Stimulated activated CD8-positive, alpha-beta memory T cell treated with anti-CD3 and anti-CD28 coated beads, Interleukin-15, amount 100 ng/mL, for 48 hours (primary cell): Measurements from ENCODE around the gene ITPR1.

ENCODE experiments used
- DNase-seq, 2 donors: peaks; one replicate each; pipeline ENCODE4 v3.0.0-alpha.2; 2020; ENCODE audit warnings: low read depth in 2 of 2

Gene ITPR1

DNA sequence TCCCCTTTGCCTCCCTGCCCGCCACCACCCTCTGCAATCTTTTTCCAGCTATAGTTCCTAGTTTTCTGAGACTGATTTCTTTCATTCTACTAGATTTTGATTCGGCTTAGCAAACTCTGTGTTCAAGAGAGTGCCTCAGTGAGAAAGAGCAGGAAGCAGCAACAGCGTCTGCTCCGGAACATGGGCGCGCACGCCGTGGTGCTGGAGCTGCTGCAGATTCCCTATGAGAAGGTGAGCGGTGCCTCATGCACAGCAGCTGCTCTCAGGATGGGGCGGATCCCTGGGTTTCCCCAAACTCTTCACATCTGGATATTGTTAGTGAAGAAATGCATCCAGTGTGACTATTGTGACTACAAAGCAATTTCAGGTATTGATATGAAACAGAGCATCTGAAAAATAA, 191.8 kb downstream of the ITPR1 start:
- no peak for DNase-seq

DNA sequence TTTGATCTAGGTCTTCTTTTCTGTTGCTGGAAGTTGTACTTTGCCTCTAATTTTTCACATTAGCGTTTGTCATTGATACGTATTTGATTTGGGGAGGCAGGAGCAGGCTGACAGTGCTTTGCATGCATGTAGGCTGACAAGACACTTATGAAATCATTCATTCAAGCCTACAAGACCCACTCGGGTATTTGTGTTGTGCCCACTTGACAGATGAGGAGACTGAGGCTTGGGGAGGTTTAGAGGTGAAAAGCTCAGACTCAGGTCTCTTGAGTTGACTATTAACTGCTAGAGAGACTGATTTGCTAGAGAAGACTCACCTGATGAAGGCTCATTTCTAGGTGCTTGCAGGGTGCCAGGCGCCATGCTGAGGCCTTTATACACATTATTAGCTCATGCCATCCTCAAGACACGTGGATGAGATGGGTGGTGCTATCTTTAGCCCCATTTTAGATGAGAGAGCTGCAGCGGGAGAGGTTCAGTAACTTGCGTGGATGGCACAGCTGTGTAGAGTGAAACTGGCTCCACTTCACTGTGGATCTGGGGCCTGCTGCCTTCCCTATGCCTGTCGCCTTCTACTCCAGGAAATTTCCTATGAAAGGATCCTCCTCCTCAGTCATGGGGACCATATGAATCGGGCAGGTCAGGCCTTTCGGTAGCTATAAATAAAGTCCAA, 192.7 kb downstream of the ITPR1 start:
- no peak for DNase-seq

DNA sequence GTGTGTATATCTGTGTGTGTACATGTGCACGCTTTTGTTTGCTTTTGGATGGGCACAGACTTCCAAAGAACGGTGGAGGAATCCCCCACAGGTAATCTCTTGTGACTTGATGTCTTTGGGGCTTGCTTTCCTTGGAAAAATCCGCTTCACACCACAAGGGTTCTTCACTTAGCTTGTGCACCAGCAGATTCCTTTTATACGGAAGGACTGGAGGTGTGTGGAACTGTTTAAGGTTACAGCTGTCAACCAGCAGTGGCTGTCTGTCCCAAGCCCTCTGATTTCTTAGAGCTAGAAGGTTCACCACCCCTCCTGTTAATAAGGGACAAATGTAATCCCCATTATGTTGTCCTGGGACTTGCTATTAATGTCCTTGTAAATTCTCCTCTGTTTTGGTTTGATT, 193.5 kb downstream of the ITPR1 start:
- DNase-seq = no peak

DNA sequence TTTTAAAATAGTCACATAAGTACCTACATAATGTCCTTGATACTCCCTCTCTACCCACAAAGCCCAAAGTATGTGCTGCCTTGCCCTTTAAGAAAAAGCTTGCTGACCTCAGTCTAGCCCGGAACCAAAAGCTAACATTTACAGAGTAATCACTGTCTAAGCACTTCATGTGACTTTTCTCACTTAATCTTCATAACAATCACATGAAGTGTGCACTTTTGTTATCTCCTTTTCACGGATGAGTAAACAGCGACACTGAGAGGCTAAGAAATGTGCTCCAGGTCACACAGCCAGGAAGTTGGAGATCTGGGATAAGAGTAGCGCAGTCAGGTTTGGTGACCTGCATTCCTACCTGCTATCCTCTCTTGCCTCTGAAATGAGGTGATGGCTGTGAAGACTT, 194.0 kb downstream of the ITPR1 start:
- no peak for DNase-seq

DNA sequence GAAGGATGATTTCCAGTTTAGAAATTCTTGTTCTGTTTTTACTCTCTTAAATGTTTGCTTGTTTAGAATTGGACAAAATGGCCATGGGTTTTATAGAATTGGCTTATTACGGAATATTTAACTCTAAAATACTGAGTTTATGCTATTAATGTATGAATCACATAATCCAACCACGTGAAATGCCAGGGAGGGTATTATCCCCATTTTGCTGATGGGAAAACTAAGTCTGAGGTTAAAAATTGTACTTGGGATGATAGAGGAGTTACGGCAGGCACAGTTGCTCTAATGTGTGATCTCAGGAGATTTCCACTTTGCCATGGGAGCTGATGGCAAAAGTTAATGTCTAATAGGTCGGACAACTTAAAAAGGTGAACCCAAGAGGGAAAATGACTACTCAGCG, 194.4 kb downstream of the ITPR1 start:
- no peak for DNase-seq

DNA sequence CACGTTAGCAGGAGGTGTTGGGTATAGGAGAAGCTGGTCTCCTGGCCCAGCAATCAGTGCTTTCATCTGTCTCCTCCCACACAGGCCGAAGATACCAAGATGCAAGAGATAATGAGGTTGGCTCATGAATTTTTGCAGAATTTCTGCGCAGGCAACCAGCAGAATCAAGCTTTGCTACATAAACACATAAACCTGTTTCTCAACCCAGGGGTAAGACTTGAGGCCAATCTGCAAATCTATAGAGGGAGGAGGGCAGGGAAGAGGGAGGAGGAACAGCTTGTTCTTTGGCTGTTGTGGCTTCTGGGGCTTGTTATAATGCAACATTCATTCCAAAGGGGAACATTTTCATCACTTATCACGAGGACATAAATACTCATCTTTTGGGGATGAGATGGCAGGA, 195.3 kb downstream of the ITPR1 start:
- no peak for DNase-seq

DNA sequence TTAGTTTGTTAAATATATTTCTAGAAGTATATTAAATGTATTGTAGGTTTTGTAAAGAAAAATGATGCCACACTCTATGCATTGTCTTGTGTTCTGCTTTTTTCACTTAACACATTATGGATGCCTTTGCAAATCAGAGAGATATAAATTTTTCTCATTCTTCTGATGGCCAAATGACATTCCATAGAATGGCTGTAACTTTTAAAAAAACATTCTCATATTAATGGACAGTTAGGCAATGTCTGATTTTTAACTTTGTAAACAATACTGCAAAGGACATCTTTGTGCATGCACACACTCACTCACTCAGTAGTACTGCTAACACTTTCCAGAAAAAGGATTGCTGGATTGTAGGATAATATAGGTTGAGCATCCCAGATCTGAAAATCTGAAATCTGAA, 195.9 kb downstream of the ITPR1 start:
- no peak for DNase-seq

DNA sequence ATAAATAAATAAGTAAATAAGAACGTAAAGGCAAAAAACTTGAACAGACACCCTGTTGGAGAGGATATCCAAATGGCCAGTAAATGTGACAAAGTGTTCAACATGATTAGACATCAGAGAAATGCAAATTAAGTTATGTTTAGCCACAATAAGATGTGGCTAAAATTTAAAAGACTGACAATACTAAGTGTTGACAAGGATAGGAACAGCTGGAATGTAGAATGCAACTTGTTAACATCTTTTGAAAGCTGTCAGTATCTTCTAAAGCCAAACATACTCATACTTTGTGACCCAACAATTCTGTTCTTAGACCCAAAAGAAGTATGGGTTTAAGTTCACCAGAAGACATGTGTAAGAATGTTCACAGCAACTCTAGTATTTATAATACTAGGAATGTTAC, 197.1 kb downstream of the ITPR1 start:
- no peak for DNase-seq

DNA sequence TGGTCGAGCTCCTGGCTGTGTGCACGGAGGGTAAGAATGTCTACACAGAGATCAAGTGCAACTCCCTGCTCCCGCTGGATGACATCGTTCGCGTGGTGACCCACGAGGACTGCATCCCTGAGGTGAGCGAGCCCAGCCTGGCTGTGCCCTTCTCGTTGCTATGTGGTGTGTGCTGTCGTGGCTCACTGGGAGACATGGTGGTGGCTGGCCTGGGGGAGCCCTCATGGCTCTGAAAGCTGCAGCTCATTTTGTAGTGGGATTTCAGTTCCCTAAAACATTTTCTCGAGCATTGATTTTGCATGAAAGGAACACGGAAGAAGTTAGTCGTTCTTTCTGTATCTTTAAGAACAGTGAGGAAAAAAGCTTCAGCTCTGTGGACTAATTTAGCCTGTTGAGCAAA, 200.5 kb downstream of the ITPR1 start:
- DNase-seq = no peak

DNA sequence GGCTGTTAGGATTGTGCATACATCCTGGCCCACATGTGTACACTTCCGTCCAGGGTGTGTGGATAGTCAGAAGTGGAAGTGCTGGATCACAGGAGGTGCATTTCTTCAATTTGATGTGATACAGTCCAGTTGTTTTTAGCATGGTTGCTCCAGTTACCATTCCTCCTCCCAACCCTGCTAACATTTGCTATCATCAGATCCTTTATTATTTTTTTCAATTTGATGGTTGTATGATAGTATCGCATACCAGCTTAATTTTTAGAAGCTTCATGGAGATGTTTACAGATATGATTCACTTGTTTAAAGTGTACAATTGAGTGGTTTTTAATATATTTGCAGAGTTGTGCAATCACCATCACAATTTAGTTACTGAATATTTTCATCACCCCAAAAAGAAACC, 202.7 kb downstream of the ITPR1 start:
- no peak for DNase-seq

DNA sequence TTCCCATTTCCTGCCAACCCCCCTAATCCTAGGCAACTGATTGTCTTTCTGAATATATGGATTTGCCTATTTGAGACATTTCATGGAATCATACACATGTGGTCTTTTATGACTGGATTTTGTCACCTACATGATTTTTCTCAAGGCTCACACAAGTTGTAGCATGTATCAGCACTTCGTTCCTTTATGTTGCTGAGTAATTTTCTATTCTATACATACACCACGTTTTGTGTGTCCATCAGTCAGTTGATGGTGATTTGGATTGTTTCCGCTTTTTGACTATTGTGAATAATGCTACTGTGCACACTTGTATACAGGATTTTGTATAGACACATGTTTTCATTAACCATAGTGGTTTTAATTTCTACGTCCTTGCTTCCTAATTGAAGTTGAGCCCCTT, 203.1 kb downstream of the ITPR1 start:
- no peak for DNase-seq

DNA sequence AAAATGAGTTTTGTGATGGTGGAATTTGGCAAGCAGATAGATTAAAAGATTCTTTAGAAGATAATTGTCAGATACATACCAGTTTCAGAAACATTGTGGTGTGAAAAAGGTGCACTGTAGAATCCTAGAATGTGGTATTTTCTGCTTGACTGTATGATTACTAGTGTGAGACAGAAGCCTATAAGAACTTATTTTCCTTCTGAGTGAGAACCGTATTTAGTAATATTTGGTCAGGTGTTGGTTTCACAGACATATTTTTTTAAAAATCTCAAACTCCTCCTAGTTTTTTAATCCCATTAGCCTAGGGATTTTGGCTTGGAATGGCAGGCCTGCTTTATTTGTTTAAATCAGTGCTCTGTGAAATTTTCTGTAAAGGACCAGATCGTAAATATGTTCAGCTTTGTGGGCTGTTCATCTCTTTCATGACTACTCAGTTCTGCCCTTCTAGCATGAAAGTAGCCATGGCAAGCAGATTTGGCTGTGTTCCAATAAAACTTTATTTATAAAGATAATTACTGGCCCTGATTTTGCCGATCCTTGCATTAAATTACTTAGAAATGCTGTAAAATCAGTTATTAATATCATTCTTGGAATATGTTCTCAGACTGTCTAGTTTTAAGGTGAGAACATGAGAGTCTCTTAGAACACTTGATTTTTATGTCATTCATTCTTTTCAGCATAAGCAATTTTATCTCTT, 205.1 kb downstream of the ITPR1 start:
- DNase-seq = no peak

DNA sequence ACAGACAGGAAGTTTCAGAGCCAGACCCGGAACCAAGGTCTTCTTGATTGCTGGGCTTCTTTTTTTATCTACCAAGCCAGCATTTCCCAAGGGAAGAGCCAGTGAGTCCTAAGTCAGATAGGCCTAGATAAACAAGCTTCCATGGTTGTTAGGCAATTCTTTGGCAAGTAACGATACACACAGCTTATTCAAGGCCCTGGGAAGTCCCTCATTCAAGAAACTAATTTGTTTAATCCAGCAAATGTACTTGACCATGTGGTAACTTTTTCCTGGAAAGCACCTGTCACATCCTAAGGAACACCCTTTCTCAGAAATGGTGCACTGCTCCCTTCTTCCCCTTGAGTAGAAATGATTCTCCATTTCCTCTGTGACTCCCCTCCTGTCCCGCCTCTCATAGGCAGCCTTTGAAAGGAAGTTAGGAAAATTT, 209.9 kb downstream of the ITPR1 start:
- DNase-seq = no peak

DNA sequence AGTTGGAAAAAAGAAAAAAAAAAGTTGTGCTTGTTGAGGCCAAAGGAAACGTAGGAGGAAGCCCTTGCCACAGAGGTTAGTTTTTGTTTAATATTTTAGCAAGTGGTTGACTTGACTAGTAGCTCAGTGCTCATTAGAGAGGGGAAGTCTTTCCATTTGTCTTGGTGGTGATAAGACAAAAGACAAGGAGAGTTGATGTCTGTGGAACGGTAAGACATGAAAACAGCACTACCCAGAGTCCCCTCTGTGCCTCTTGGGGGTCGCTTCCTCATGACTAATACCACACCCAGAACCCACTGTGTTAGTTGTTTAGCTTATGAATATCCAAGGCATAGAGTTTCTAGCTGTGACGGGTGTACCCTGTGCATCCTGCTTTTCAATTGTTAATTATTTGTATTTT, 211.4 kb downstream of the ITPR1 start:
- DNase-seq = no peak

DNA sequence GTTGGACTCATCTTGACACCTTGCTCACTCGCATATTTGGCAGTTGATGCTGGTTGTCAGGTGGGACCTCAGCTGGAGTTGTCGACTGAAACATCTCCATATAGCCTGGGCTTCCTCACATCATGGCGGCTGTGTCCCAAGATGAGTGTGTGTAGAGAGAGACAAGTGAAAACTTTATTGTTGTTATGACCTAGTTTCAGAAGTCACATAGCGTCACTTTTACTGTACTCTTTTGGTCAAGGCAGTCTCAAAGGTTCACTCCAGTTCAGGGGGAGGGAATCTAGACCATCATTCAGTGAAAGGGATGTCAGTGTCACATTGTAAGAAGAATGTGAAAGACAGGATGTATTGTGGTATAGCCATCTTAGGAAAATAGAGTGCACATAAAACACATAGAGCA, 214.2 kb downstream of the ITPR1 start:
- no peak for DNase-seq

DNA sequence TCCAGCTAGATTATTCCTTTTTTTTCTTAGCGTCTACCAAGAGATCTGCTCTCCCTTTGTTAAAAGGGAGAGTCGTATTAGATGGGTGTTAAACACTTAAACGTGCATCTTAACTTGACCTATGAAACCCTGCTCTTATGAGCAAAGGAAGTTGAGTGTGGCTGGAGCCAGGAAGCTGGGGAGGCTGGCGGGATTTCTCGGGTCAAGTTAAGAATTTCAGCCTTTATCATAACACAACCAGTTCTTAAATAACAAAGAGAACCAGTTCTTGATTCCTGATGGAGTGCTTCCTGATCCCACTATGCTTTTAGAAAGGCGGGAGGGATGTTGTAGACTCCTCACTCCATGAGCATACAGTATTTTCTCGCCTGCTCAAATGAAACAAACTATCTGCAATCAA, 215.1 kb downstream of the ITPR1 start:
- DNase-seq = no peak

DNA sequence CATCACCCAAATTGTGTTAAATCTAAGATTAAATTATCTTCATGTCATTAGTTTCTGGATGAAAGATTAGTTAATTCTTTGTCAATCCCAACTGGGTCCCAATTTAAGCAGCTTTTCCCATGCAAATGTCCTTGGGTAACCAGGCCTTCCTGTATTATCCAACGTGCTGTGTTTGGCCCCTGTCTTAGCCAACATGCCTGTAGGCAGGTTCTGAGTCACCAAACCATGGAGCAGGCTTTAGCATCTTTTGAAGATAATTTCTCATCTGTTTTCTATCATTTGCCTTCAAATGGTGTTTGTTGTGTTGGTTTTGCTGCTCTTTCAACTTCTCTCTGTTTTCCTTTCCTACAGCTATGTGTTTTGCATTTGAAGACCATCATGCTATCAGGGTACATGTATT, 216.2 kb downstream of the ITPR1 start:
- no peak for DNase-seq

DNA sequence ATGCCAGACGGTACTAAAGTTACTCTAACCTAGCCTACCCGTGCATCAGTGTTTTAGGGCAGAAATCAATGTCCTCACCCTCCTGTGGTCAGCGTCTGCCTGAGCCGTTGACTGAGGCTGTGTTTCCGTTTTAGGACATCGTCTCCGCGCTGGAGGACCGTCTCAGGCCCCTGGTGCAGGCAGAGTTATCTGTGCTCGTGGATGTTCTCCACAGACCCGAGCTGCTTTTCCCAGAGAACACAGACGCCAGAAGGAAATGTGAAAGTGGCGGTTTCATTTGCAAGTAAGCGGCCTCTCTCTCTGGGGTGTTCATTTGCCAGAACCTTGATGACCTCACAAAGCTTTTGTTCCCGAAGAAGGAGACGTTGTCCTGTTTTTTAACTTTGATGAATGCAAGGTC, 217.0 kb downstream of the ITPR1 start:
- no peak for DNase-seq

DNA sequence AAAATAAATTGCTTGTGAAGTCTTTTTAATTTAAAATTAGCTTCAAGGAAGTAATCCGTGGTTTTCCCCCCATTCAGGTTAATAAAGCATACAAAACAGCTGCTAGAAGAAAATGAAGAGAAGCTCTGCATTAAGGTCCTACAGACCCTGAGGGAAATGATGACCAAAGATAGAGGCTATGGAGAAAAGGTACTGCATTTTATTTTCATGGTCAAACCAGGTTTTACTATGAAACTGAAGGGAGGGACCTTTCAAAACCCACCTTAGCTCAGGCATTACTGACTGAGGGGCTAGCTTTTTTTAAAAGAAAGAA, 218.5 kb downstream of the ITPR1 start:
- DNase-seq = no peak

DNA sequence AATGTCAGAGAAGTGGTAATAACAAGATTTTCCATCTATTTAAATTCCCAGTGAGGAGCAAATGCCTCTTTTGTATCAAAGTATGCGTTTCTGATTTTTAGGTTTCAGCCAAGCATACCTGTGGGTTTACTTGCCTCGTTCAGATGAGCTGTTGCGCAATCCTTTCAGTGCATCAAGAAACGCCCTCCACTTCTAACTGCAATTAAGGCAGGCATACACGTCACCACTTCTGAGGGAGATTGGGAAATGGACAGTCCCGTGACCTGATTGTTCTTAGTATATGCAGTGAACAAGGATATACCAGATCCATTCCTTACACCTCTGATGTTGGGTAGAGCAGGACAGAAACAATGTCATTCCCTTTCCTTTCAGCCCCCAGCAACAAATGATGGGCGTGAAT, 219.0 kb downstream of the ITPR1 start:
- DNase-seq = no peak

DNA sequence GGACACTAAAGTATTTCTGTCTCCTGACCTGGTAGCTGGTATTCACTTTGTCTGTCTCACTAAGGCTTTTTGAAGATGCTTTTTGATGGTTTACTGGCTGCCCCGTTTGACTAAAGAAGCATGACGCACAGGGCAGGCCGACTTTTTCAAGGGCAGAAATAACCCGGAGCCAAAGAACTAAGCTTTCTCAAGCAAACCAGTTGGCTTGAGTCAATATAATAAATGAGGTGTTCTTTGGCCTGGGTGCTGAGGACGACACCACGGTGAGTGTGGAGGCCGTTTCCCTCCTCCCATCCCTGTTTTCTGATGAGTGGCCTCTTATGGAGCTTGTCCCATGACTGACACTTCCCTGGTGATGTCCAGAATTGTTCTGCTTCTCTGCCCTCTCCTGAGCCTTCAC, 220.9 kb downstream of the ITPR1 start:
- no peak for DNase-seq

DNA sequence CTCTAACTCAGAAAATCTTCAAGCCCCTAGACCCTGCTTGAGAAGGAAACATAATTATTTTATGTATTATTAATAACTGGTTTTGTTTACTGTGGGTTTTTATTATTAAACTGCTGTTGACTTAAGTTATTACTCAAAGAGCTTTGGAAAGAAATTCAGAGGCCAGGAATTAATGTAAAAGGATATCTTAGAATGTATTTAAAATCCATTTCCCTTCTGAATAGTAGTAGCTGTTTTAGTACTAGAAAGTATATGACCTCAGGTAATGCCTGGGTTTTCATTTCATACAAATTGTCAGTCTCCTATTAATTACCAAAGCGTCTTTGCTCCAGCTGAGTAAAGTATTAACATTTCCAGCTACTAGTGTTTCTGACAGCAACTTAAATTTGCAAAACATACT, 223.1 kb downstream of the ITPR1 start:
- no peak for DNase-seq

DNA sequence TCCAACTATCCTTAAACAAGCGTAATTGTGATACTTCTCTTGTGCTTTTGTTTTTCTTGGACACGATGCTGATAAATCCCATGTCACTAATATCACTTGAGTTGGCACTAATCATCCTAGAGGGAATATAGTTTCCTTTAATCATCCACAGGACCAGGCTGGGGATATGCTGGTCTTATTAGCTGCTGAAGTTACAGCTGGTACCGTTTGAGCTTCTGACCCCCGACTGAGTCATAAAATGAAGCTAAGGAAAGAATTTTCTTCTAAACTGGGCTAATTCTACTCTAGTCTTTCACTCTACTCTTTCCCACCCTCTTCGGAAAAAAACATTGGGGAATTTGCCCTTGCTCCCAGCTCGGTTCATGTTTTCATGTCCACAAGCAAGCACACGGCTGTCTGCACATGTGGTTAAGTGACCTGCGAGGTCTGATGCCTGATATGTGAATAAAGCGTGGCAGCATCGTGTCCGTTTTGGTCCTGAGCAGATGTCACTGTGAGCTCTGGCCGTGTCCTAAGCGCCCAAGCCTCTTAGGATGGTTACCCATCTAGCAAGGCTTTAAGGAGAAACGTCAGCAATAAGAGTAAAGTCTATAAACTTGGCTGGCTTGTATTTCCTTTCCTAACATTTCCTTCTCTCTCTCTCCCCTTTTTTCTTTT, 223.7 kb downstream of the ITPR1 start:
- no peak for DNase-seq

DNA sequence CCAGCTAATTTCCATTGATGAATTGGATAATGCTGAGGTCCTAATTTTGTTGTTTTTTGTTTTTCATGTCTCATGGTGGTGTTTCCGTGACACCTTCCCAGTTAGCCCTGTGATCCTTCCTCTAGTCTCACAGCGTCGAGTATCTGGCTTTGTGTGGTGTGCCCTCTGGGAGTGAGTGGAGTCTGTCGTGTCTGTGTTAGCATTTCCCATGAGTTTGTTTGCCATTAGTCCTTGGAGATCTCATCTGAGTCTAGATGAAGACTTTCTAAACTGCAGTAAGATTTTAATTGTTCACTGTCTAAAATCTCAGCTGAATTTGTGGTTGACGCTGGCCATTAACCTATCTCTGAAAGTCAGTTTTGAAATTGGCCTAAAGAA, 224.2 kb downstream of the ITPR1 start:
- no peak for DNase-seq
